Right lung (tissue), 5 donors: ENCODE results near the gene HEATR1. TPM values are rescaled to one million over a fixed set of nuclear protein-coding genes. Genes with fewer than 3 reads are reported as not detected.
"Not testable (repeated sequence)": the region's sequence is repeated elsewhere in the genome, so short reads cannot be mapped to it uniquely, and the experiment has no call there.

Source experiments
- DNase-seq, 2 donors: peaks; one replicate each; pipeline ENCODE4 v3.0.0-alpha.2; 2013
- polyA plus RNA-seq, 5 donors: library from polyadenylated mRNA; unstranded; fragments of 120-200 nt; gene quantifications; one replicate each; pipeline versions ENCODE4 v1.2.1 to v1.2.3, GENCODE V29; 2013; ENCODE audit warnings: inconsistent platforms in 1 of 5, low replicate concordance in 1 of 5; ENCODE audit not compliant: insufficient read length in 5 of 5, insufficient read depth in 1 of 5

HEATR1 gene
- polyA plus RNA-seq, 5 donors, result 21.9 to 35.8 (median 32.0) TPM

DNA sequence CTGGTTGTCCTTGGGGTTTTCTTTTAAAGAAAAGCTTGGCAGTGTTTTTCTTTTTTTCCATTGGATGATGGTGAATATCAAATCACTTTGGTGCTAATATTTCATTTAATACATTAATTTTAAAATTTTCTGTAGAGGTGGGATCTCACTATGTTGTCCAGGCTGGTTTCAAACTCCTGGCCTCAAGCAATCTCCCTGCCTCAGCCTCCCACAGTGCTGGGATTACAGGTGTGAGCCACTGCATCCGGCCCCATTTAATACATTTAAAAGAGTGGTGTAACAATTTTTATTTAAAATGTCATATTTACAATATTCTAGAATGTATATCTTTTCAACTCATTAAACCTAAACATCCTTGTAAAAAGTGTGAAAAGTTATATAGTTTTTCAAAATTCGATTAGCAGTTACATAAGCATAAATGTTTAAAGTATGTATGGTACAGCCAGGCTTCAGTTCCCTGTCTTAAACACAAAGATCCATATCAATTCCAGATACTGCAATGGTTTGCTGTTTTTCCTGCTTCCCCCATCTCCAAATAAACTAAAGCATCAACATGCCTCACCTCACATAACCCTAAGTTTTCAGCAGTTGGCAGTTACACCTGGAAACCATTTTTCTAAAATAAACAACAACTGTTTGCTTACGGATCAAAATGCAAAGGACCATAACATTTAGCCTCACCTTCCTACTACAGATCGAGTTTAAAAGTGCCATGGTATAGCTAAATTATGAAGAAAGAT is 89.4 kb downstream of the HEATR1 start:
- DNase-seq, result no peak

DNA sequence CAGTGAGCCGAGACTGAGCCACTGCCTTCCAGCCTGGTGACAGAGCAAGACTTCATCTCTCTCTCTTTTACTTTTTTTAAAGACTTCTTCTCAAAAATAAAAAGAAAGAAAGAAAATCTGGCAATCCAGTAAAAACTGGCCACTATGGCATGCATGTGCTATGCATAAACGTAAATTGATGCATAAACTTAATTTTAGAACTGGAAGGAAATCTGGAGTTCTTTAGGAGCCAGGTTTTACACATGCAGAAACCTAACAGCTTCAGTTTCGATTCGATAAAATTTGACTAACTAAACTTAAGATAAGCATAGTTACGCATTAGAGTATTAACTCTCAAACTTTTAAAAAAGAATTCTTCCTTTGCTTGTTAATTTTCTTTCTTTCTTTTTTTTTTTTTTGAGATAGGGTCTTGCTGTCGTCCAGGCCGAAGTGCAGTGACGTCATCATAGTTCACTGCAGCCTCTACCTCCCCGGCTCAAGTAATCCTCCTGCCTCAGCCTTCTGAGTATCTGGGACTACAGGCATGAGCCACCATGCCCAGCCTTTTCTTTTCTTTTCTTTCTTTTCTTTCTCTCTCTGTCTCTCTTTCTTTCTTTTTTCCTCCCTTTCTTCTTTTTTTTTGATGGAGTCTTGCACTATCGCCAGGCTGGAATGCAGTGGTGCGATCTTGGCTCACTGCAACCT is 92.4 kb downstream of the HEATR1 start:
- no peak for DNase-seq

DNA sequence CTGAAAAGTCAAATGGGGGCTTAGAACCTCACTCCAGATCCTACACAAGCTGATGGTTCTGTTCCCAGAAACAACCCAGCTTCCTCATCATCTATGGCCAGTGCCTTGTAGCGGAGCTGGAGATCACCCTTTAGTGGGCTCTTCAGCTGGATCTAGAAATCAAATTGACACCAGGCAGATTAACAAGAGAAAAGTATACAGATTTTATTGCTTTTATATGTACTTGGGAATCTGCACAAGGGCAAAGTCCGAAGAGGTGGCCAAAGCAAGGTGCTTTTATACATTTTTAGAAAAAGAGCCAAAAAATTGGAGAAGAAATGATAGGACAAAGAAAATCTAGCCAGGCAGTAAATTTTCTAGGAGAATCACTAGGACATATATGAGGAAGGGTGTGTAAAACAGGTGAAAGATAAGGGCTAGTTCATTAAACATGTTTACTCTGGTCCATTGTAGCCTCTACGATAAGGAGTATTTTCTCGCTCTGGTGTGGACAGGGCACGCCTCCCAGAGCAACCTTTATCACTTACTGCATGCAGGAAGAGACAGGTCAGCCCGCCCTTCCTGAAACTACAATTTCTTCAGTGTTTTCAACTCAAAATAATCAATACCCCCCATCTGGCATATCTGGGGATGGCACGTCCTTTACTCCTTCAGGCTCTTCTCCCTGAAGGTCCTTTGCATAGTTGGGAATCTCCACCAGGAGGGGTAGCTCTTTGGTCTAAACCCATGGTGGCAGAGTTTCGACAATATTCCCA is 94.5 kb downstream of the HEATR1 start:
- no peak for DNase-seq

DNA sequence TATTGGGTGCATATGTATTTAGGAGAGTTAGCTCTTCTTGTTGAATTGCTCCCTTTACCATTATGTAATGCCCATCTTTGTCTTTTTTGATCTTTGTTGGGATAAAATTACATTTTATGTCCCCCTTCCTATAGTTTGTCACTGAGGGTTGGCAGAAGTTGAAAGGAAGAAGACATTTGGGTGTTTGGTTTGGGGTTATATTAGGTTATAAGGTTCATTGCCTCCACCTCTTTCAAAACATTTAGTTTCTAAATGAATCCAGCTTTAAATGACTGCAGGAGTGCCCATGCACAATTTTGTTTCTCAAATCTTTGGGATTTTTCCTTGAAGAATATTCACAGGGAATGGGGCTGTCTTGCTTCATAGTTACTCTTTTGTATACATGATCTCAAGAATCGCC is 95.1 kb downstream of the HEATR1 start:
- DNase-seq, result no peak

DNA sequence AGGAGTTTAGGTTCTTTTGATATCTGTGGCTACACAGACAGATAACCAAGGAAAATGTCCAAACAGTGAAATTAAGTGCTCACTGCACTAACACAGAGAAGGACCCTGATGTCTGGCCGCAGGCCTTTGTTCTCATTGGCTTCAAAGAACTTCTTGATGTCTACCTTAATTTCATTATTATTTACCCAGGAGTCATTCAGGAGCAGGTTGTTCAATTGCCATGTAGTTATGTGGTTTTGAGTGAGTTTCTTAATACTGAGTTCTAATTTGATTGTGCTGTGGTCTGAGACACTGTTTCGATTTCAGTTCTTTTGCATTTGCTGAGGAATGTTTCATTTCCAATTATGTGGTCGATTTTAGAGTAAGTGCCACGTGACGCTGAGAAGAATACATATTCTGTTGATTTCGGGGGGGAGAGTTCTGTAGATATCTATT is 95.7 kb downstream of the HEATR1 start:
- no peak for DNase-seq

- no peak for DNase-seq
Observed at GRCh38 chr1:236507022-236507700, 97.2 kb downstream of the HEATR1 start.

DNA sequence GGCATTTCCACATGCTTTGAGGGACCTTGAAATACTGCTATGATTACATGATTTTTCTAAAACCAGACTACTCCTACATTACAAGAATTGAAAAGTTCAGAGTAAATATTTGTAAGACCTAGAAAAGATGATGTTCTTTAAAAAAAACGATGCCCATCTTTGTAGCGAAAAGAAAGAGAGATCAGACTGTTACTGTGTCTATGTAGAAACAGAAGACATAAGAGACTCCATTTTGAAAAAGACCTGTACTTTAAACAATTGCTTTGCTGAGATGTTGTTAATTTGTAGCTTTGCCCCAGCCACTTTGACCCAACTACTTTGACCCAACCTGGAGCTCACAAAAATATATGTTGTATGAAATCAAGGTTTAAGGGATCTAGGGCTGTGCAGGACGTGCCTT is 100.0 kb downstream of the HEATR1 start:
- DNase-seq, result not testable (repeated sequence)

GRCh38 chr1:236502972-236503639 is 101.2 kb downstream of the HEATR1 start:
- peak; percentile 47 to 62 for DNase-seq

GRCh38 chr1:236502579-236502971 is 101.7 kb downstream of the HEATR1 start:
- no peak for DNase-seq

DNA sequence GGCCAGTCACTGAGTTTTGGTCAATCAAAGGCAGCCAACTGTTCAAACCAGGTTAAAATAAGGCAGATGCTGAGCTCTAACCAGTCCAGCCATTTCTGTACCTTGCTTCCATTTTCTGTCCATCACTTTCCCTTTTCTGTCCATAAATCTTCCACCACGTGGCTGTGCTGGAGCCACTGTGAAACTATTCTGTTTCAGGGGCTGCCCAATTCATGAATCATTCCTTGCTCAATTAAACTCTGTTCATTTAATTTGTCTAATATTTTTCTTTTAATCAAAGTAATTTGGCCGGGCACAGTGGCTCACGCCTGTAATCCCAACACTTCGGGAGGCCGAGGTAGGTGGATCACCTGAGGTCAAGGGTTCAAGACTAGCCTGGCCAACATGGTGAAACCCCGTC is 103.2 kb downstream of the HEATR1 start:
- DNase-seq, result no peak

Other genes with a start within 250 kb of the HEATR1 start
- 1 to 10 TPM; 3.6 to 6.7 (median 4.8) TPM for gene EDARADD, start 210.2 kb downstream of the HEATR1 start, polyA plus RNA-seq
- gene LGALS8, start 80.5 kb downstream of the HEATR1 start, polyA plus RNA-seq, result 100 to 1,000 TPM in 2 of 5 donors, 10 to 100 TPM in 3; 51.7 to 105 (median 84.1) TPM
- 10 to 100 TPM in 1 of 5 donors, 1 to 10 TPM in 4; 2.3 to 59.6 (median 3.2) TPM for gene ACTN2, start 82.0 kb upstream of the HEATR1 start, polyA plus RNA-seq
- gene MTR, start 190.8 kb upstream of the HEATR1 start, polyA plus RNA-seq, result 10 to 100 TPM; 26.1 to 50.2 (median 42.9) TPM